HEK293 (cell line): ENCODE measurements around the gene PHLDB3.

ENCODE experiments used
- MZF1 ChIP-seq: fragments of 450-650 bp; formaldehyde crosslinking; IDR thresholded peaks from 2 replicates; pipeline ENCODE4 v1.5.1; 2017; ENCODE audit warnings: missing biosample characterization, missing genetic modification characterization, borderline replicate concordance
- ZBTB48 ChIP-seq: fragments of 450-650 bp; formaldehyde crosslinking; IDR thresholded peaks from 2 replicates; pipeline ENCODE4 v1.5.1; 2016; ENCODE audit warnings: missing biosample characterization, missing genetic modification characterization
- ZNF114 ChIP-seq: fragments of 450-650 bp; formaldehyde crosslinking; IDR thresholded peaks from 2 replicates; pipeline ENCODE4 v1.5.0; 2017; ENCODE audit warnings: missing biosample characterization, missing genetic modification characterization
- ZNF433 ChIP-seq: fragments of 450-650 bp; formaldehyde crosslinking; IDR thresholded peaks from 2 replicates; pipeline ENCODE4 v1.5.1; 2016; ENCODE audit warnings: missing biosample characterization, missing genetic modification characterization, low read depth
- TF ChIP-seq, protein P1 (sequence below): fragments of 450-650 bp; formaldehyde crosslinking; IDR thresholded peaks from 2 replicates; pipeline ENCODE4 v1.5.1; 2016; ENCODE audit warnings: missing biosample characterization, missing genetic modification characterization

- TF ChIP-seq ZNF433 = no peak
- TF ChIP-seq, protein P1, sequence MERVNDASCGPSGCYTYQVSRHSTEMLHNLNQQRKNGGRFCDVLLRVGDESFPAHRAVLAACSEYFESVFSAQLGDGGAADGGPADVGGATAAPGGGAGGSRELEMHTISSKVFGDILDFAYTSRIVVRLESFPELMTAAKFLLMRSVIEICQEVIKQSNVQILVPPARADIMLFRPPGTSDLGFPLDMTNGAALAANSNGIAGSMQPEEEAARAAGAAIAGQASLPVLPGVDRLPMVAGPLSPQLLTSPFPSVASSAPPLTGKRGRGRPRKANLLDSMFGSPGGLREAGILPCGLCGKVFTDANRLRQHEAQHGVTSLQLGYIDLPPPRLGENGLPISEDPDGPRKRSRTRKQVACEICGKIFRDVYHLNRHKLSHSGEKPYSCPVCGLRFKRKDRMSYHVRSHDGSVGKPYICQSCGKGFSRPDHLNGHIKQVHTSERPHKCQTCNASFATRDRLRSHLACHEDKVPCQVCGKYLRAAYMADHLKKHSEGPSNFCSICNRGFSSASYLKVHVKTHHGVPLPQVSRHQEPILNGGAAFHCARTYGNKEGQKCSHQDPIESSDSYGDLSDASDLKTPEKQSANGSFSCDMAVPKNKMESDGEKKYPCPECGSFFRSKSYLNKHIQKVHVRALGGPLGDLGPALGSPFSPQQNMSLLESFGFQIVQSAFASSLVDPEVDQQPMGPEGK (tag by site-specific recombination) = no peak
- TF ChIP-seq ZBTB48 (tag by site-specific recombination) = no peak
- TF ChIP-seq MZF1 (tag by site-specific recombination) = no peak
- TF ChIP-seq ZNF114 (tag by site-specific recombination) = no peak
Measured at GRCh38 chr19:43465468-43466120, 39.0 kb downstream of the PHLDB3 start, which contains the start of gene LYPD3.
